ENCODE results near the gene AMN1. TPM values are rescaled to one million over a fixed set of nuclear protein-coding genes. Genes with fewer than 3 reads are reported as not detected.
"Not testable (repeated sequence)": the region's sequence is repeated elsewhere in the genome, so short reads cannot be mapped to it uniquely, and the experiment has no call there.

AMN1 gene
- total RNA-seq, 1 experiment from 2014 or later: 7.8 TPM

GRCh38 chr12:31737345-31737744 is 8.5 kb upstream of the AMN1 start:
- in situ Hi-C loops (cut with HindIII; ENCODE audit: low sequenced_read_pairs): no loop called here
- no peak for DNase-seq (ENCODE audit: low spot score)

- in situ Hi-C loops (cut with HindIII; ENCODE audit: low sequenced_read_pairs): no loop called here
- DNase-seq (ENCODE audit: low spot score): no peak
Measured at GRCh38 chr12:31736472-31736871, 7.7 kb upstream of the AMN1 start.

- in situ Hi-C loops (cut with HindIII; ENCODE audit: low sequenced_read_pairs); DNase-seq (ENCODE audit: low spot score): not testable (repeated sequence)
Measured at GRCh38 chr12:31733549-31734432, 5.0 kb upstream of the AMN1 start.

DNA sequence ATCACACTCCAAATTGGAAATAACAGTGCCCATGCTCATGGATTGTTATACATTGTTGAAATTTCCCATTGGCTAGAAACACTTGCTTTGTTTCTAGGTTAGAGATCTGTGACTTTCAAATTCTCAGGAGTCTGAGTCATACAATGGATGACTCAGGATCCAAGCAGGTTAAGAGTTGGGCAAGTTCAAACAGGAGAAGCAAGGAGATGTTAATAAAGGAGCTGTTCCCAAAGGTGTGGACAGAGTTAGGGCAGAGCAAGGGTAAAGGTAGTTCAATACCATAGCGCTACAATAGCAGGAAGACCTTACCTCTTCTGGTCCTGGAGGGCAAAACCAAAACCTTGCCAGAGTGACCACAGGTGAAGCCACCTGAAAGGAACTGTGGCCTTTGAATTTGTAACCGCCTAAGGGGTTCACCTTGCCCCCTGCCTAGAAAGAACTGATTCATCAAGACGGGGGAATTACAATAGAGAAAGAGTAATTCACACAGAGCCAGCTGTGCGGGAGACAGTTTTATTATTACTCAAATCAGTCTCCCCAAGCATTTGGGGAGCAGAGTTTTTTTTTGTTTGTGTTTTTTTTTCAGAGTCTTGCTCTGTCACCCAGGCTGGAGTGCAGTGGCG is 4.2 kb upstream of the AMN1 start:
- in situ Hi-C loops (cut with HindIII; ENCODE audit: low sequenced_read_pairs): no loop called here
- DNase-seq (ENCODE audit: low spot score): no peak

GRCh38 chr12:31731203-31731602 is 2.4 kb upstream of the AMN1 start:
- in situ Hi-C loops (cut with HindIII; ENCODE audit: low sequenced_read_pairs); DNase-seq (ENCODE audit: low spot score): not testable (repeated sequence)

DNA sequence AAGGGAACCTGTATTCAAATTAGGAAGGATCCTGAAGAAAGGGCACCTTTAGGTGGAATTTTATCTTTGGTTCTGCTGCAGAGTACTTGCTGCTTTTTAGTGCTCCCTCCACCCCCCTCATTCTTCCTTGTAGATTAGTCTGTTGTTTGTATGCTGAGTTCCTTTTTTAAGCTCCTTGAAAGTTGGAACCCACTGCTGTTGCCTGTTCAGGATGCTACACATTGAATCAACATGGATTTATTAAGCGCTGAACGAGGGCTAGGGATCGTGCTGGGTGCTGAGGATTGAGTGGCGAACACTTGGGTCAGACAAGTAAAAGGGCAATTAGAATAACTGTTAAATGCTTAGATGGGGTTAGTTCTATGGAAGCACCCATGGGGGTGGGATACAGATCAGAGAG is 884 bp upstream of the AMN1 start:
- in situ Hi-C loops (cut with HindIII; ENCODE audit: low sequenced_read_pairs): no loop called here
- no peak for DNase-seq (ENCODE audit: low spot score)

DNA sequence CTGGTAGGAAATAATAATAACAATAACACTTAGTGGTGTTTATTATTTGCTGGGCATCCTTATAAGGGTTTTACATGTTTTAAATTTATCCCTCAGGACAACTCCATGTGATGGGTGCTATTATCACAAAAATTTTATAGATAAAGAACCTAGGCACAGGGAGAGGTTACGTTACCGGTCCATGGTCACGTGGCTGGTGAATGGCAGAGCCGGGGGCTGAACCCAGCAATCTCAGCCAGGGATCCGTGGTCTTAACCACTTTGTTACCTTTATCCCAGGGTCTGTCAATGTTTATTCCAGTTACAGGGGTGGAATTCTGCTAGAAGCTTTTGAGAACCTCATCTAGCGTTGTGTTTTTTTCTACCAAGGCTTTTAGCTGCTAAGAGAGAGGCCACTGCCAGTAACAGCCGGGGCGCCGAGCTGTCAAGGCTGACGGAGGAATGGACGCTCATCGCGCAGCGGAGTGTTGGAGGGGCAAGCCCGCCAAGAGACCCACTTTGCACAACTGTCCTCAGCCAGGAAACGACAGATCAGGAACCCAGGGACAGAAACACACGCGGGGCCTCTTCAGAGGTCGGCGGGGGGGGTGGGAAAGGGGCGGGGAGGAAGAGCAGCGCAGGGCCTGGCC is 418 bp downstream of the AMN1 start:
- peak; percentile 69 for DNase-seq (ENCODE audit: low spot score)
- in situ Hi-C loops (cut with HindIII; ENCODE audit: low sequenced_read_pairs): no loop called here

DNA sequence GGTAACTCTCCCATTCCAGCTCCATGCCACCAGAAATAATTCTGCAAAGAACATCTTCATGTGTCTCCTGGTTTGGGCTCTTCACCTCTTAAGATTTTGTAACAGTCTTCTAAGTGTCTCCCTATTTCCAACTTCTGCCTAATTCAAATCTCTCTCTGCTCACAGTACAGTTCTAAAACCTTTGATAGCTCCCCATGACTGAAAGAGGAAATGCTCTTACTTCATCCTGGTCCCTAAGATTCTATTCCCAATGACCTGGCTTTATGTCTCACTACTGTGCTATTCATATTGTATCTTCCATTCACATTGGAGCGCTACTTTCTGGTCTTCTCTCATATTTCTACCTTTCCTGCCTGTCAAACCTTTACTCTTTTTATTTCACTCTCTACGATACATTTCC is 1.6 kb downstream of the AMN1 start:
- no peak for DNase-seq (ENCODE audit: low spot score)
- in situ Hi-C loops (cut with HindIII; ENCODE audit: low sequenced_read_pairs): no loop called here

- in situ Hi-C loops (cut with HindIII; ENCODE audit: low sequenced_read_pairs): no loop called here
- no peak for DNase-seq (ENCODE audit: low spot score)
Measured at GRCh38 chr12:31726575-31726974, 2.2 kb downstream of the AMN1 start.

DNA sequence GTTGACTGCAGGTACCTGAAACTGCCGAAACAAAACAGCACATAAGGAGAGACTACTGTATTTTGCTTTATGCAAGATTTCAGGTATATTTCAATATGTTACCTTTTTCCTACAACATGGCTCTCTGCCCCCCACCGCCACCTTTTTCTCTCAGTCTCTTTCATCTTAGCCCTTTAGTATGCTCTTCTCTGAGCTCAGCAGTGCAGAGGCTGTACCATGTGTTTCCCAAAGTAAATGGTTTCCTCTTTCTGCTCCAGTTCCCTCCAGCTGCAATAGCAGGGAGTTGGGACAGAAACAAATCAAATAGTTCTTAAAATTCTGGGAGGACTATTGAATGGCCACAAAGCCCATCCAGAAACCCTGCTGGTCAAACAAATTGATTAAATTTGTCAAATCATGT is 4.3 kb downstream of the AMN1 start:
- in situ Hi-C loops (cut with HindIII; ENCODE audit: low sequenced_read_pairs): no loop called here
- no peak for DNase-seq (ENCODE audit: low spot score)

- no peak for DNase-seq (ENCODE audit: low spot score)
- in situ Hi-C loops (cut with HindIII; ENCODE audit: low sequenced_read_pairs): no loop called here
Measured at GRCh38 chr12:31722580-31722979, 6.2 kb downstream of the AMN1 start.

GRCh38 chr12:31718542-31719198 is 10.2 kb downstream of the AMN1 start:
- in situ Hi-C loops (cut with HindIII; ENCODE audit: low sequenced_read_pairs); DNase-seq (ENCODE audit: low spot score): not testable (repeated sequence)

DNA sequence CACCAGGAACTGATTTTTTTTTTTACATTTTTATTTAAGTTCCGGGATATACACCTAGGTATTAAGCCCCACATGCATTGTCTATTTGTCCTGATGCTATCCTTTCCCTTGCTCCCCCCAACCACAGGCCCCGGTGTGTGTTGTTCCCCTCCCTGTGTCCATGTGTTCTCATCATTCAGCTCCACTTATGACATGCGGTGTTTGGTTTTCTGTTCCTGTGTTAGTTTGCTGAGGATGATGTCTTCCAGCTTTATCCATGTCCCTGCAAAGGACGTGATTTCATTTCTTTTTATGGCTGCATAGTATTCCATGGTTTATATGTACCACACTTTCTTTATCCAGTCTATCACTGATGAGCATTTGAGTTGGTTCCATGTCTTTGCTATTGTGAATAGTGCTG is 11.8 kb downstream of the AMN1 start:
- DNase-seq (ENCODE audit: low spot score); in situ Hi-C loops (cut with HindIII; ENCODE audit: low sequenced_read_pairs): not testable (repeated sequence)

DNA sequence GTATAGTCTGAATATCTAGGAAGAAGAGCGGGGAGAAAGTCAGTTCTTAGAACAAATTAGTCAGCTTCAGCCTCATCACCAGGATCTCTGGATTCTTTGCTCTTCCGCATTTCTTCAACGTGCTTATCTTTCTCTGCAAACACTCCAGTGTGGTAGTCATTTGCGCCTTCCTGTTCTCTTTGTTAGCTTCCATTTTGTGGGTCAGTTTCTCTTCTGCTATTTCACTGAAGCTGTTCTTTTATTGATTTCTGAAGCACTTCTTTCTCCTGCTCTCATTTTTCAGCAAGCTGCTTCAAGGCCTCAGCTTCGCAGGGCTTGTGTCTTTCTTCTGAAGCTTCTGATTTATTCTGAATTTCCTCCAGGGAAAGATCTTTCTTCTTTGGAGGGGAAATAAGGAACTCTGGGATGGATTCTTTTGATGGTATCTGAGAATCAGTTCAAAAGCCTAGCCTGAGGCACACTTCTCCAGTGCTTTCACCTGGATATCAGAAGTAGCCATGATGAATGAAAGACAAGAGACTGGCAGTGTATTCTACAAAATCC is 13.5 kb downstream of the AMN1 start:
- DNase-seq (ENCODE audit: low spot score): no peak
- in situ Hi-C loops (cut with HindIII; ENCODE audit: low sequenced_read_pairs): no loop called here

DNA sequence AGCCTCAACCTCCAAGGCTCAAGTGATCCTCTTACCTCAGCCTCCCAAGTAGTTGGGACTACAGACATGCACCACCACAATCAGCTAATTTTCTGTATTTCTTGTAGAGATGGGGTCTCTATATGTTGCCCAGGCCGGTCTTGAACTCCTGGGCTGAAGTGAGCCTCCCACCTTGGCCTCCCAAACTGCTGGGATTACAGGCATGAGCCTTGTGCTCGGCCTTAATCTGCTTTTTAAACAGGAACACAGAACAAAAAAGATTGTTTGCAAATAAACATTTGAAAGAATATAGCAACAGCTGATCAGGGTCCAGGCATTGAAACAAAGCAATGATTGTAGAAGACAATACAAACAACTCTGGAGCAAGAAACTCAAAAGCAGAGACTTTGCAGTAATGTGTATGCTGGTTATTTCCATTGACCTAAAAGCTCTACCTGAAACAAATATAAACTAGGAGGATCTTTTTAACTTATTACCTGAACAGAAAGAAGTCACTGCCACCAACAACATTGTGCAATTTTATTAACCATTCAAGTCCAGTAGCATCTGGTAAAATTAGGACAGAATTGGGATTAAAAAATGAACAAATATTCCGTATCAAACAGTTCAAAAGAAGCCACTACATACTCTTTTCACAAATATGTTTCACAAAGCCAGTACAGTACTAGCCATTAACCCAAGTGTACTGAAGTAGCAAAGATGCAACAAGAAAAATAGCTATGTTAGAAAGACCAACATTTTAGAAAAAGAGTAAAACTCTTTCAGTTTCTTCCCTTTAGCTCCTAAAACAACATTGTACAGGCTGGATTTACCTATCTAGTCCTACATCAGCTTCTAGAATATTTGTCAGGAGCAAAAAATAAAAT is 14.2 kb downstream of the AMN1 start:
- no peak for DNase-seq (ENCODE audit: low spot score)
- in situ Hi-C loops (cut with HindIII; ENCODE audit: low sequenced_read_pairs): no loop called here

DNA sequence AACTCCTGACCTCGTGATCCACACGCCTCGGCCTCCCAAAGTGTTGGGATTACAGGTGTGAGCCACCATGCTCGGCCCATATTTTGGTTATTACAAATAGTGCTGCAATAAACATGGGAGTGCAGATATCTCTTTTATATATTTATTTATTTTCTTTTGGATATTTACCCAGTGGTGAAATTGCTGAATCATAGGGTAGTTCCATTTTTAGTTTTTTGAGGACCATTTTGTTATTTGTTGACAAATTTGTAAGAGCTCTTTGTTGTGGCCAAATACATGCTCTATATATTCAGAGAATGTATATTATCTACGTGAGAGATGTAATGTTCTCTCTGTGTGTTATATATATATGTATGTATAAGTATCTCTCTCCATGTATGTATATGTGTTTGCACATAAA is 15.9 kb downstream of the AMN1 start:
- in situ Hi-C loops (cut with HindIII; ENCODE audit: low sequenced_read_pairs): no loop called here
- DNase-seq (ENCODE audit: low spot score): no peak

- in situ Hi-C loops (cut with HindIII; ENCODE audit: low sequenced_read_pairs): no loop called here
- DNase-seq (ENCODE audit: low spot score): no peak
Measured at GRCh38 chr12:31710021-31710818, 18.6 kb downstream of the AMN1 start.

DNA sequence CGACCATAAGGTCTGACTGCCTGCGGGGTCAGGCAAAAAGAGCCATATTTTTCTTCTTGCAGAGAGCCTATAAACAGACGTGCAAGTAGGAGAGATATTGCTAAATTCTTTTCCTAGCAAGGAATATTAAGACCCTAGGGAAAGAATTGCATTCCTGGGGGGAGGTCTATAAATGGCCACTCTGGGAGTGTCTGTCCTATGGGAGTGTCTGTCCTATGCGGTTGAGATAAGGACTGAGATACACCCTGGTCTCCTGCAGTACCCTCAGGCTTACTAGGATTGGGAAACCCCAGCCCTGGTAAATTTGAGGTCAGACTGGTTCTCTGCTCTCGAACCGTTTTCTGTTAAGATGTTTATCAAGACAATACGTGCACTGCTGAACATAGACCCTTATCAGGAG is 20.7 kb downstream of the AMN1 start:
- in situ Hi-C loops (cut with HindIII; ENCODE audit: low sequenced_read_pairs); DNase-seq (ENCODE audit: low spot score): not testable (repeated sequence)

Data from G401 (cell line).